Breast epithelium (tissue), 4 donors: Measurements from ENCODE around the gene FMNL2. TPM values are rescaled to one million over a fixed set of nuclear protein-coding genes. Genes with fewer than 3 reads are reported as not detected.
A peak's percentile ranks its signal among the peaks of the same experiment; 100 is the strongest.

Experiments used
- DNase-seq, 2 donors: peaks; one replicate each; pipeline ENCODE4 v3.0.0-alpha.2; 2019; ENCODE audit warnings: low spot score in 2 of 2
- H3K27ac ChIP-seq, 2 donors: fragments of 200-600 bp; sonication (generic) in 1 of 2; one replicate each; pipeline ENCODE4 v1.5.1; 2016 to 2019; ENCODE audit warnings: mild to moderate bottlenecking in 1 of 2
- H3K27me3 ChIP-seq, 2 donors: fragments of 200-600 bp; sonication (generic) in 1 of 2; one replicate each; pipeline versions ENCODE4 v1.5.1 to v1.6.0; 2017 to 2019; ENCODE audit warnings: control low read depth in 1 of 2, mild to moderate bottlenecking in 1 of 2
- H3K36me3 ChIP-seq: fragments of 200-600 bp; one replicate; pipeline ENCODE4 v1.5.1; 2019
- H3K4me1 ChIP-seq, 2 donors: fragments of 200-600 bp; sonication (generic); one replicate each; pipeline ENCODE4 v1.5.1; 2016 to 2019; ENCODE audit warnings: control low read depth in 1 of 2
- H3K4me3 ChIP-seq, 3 donors: fragments of 200-600 bp; sonication (generic); 1 replicate in 2 of 3; 2 replicates in 1 of 3; pipeline ENCODE4 v1.5.1; 2016 to 2019; ENCODE audit warnings: mild to moderate bottlenecking in 3 of 3, moderate library complexity in 2 of 3
- H3K9me3 ChIP-seq, 2 donors: fragments of 200-600 bp; sonication (generic) in 1 of 2; one replicate each; pipeline ENCODE4 v1.5.1; 2016 to 2019; ENCODE audit warnings: control low read depth in 1 of 2
- CTCF ChIP-seq, 3 donors: fragments of 450-650 bp; IDR thresholded peaks; one replicate each; pipeline ENCODE4 v1.5.1; 2016 to 2017; ENCODE audit warnings: antibody characterized with exemption in 3 of 3, mild to moderate bottlenecking in 3 of 3, moderate library complexity in 3 of 3
- POLR2A ChIP-seq: fragments of 450-650 bp; IDR thresholded peaks from one replicate; pipeline ENCODE4 v1.6.1; 2016; ENCODE audit warnings: antibody characterized with exemption, mild to moderate bottlenecking, moderate library complexity
- POLR2AphosphoS5 ChIP-seq, 3 donors: sonication (generic); formaldehyde crosslinking; IDR thresholded peaks; one replicate each; pipeline ENCODE4 v1.6.1; 2017; ENCODE audit warnings: antibody characterized with exemption in 3 of 3
- intact Hi-C: fragments of 100-400 bp; cut with DNase I; formaldehyde crosslinking; loops from one replicate; pipeline ENCODE4 v1.15.1; 2023; ENCODE audit warnings: low total_unique reads
- total RNA-seq, 3 donors: library from RNA; depleted of rRNA; stranded (reverse); fragments of >200 nt; gene quantifications; one replicate each; pipeline ENCODE4 v1.1.0, GENCODE V29; 2016

The FMNL2 gene
- total RNA-seq, 3 donors from 2014 or later: 36.1 to 78.1 (median 40.0) TPM

GRCh38 chr2:152492911-152493310, 157.9 kb downstream of the FMNL2 start:
- TF ChIP-seq POLR2A (no peak), CTCF (IDR thresholded peaks at IDR 0.05) (no peak), POLR2AphosphoS5 (IDR thresholded peaks at IDR 0.05) (no peak)
- intact Hi-C loops: no loop called here
- no peaks in the 10 kb centered on the region for H3K36me3 ChIP-seq
- peak overlapping the region in 1 of 2 donors; percentile 23 for H3K27ac ChIP-seq
- H3K27me3 ChIP-seq: no peaks in the 10 kb centered on the region
- no peaks in the 10 kb centered on the region for H3K4me1 ChIP-seq
- H3K9me3 ChIP-seq: no peaks in the 10 kb centered on the region
- no peak for DNase-seq
- H3K4me3 ChIP-seq: no peak overlapping the region

GRCh38 chr2:152493417-152493816, 158.4 kb downstream of the FMNL2 start:
- intact Hi-C loops: no loop called here
- H3K4me1 ChIP-seq: no peaks in the 10 kb centered on the region

GRCh38 chr2:152493945-152494528, 159.1 kb downstream of the FMNL2 start:
- Histone ChIP-seq H3K27me3 (no peaks in the 10 kb centered on the region), H3K9me3 (no peaks in the 10 kb centered on the region), H3K4me1 (no peaks in the 10 kb centered on the region), H3K36me3 (no peaks in the 10 kb centered on the region), H3K27ac (peak overlapping the region in 1 of 2 donors; percentile 44), H3K4me3 (no peak overlapping the region)
- DNase-seq: no peak
- TF ChIP-seq POLR2A (no peak), CTCF (IDR thresholded peaks at IDR 0.05) (no peak), POLR2AphosphoS5 (IDR thresholded peaks at IDR 0.05) (no peak)
- intact Hi-C loops: no loop called here

More at GRCh38 chr2:152493417-152493816, 158.4 kb downstream of the FMNL2 start:
- Histone ChIP-seq H3K9me3 (no peaks in the 10 kb centered on the region), H3K36me3 (no peaks in the 10 kb centered on the region), H3K27me3 (no peaks in the 10 kb centered on the region), H3K27ac (peak overlapping the region in 1 of 2 donors; percentile 16), H3K4me3 (no peak overlapping the region)
- TF ChIP-seq POLR2A (no peak), CTCF (IDR thresholded peaks at IDR 0.05) (no peak), POLR2AphosphoS5 (IDR thresholded peaks at IDR 0.05) (no peak)
- DNase-seq: no peak

GRCh38 chr2:152496371-152496770, 161.4 kb downstream of the FMNL2 start:
- Histone ChIP-seq H3K9me3 (no peaks in the 10 kb centered on the region), H3K4me3 (no peak overlapping the region), H3K27ac (no peak overlapping the region), H3K36me3 (no peaks in the 10 kb centered on the region), H3K4me1 (no peaks in the 10 kb centered on the region), H3K27me3 (no peaks in the 10 kb centered on the region)
- TF ChIP-seq POLR2AphosphoS5 (IDR thresholded peaks at IDR 0.05) (no peak), CTCF (IDR thresholded peaks at IDR 0.05) (no peak)
- intact Hi-C loops: no loop called here
- no peak for DNase-seq

- no peaks in the 10 kb centered on the region for H3K27me3 ChIP-seq
- no peaks in the 10 kb centered on the region for H3K9me3 ChIP-seq
- intact Hi-C loops: no loop called here
- H3K4me3 ChIP-seq: no peak overlapping the region
- no peaks in the 10 kb centered on the region for H3K4me1 ChIP-seq
- no peaks in the 10 kb centered on the region for H3K36me3 ChIP-seq
- H3K27ac ChIP-seq: no peak overlapping the region
- no peak for TF ChIP-seq CTCF (IDR thresholded peaks at IDR 0.05)
- TF ChIP-seq POLR2AphosphoS5 (IDR thresholded peaks at IDR 0.05): no peak
- TF ChIP-seq POLR2A: no peak
- no peak for DNase-seq
Measured at GRCh38 chr2:152497481-152498052, 162.6 kb downstream of the FMNL2 start.
